Measurements from ENCODE around the gene GPD2. TPM values are rescaled to one million over a fixed set of nuclear protein-coding genes. Genes with fewer than 3 reads are reported as not detected.

GPD2 gene
- total and polyA plus RNA-seq, 2 of the 13 experiments (the other 11 are each of a cell fraction or from before 2014, with no cell fraction given) = not detected

- WGBS (ENCODE audit: low lambda C conversion rate) = 0% methylated on average over 3 of the region's 3 CpGs
- in situ Hi-C loops (cut with HindIII; ENCODE audit: extremely low pct_ligation_motif_present, low pct_unique_long_range_greater_than_20kb) (no loop called here), intact Hi-C loops (cut with micrococcal nuclease; ENCODE audit: unreplicated experiment) (no loop called here)
- no peak overlapping the region for H3K27ac ChIP-seq (ENCODE audit: extremely low read length, insufficient read depth, low read length)
- no peaks in the 10 kb centered on the region for H3K27me3 ChIP-seq (ENCODE audit: control insufficient read depth in 1 of 2, insufficient read depth in 2 of 2, low read length in 2 of 2)
- H2AFZ ChIP-seq (ENCODE audit: low read length) = no peak overlapping the region
- DNase-seq (ENCODE audit: low spot score) (peak; percentile 7), FAIRE-seq (no peak), ATAC-seq (peak; percentile 26; the same call in 1 of the 3 replicates)
- no peak overlapping the region for H3K9ac ChIP-seq (ENCODE audit: insufficient read depth, low read depth, low read length)
- H3K4me2 ChIP-seq (ENCODE audit: low read depth, low read length) = no peak overlapping the region
- H3K4me1 ChIP-seq (ENCODE audit: insufficient read depth, low read length) = peaks cover 17% of the 10 kb centered on the region
- H3K79me2 ChIP-seq (ENCODE audit: insufficient read depth, low read length) = no peaks in the 10 kb centered on the region
- H3K9me3 ChIP-seq (ENCODE audit: low read length) = no peaks in the 10 kb centered on the region
- ChIA-PET POLR2A (no interaction called here), CTCF (ENCODE audit: low intra/inter-chr PET ratio, low total read pairs) (no interaction called here)
- no peak overlapping the region for H3K4me3 ChIP-seq (replicated peaks in 1 of 3; ENCODE audit: insufficient read depth in 1 of 3, low read depth in 2 of 3, low read length in 3 of 3)
- BruUV-seq (replicated peaks) = no TSS peak
- no peaks in the 10 kb centered on the region for H3K36me3 ChIP-seq (replicated peaks in 1 of 2; ENCODE audit: control insufficient read depth in 1 of 2, insufficient read depth in 2 of 2, low read length in 2 of 2)
- H4K20me1 ChIP-seq (ENCODE audit: insufficient read depth, low read length) = 0 out of 2 replicates have a peak, but pooled peaks cover 3% of the 10 kb centered on the region
- TF ChIP-seq ATF7 (IDR thresholded peaks at IDR 0.05) (0 out of 2 replicates have a peak, but pooled peaks have one; percentile 27), ATF7 (CRISPR knock-in tag; IDR thresholded peaks at IDR 0.05) (no peak), CEBPB (IDR thresholded peaks at IDR 0.05; ENCODE audit: borderline replicate concordance, low read depth, low read length) (peak; percentile 96), ZNF616 (CRISPR knock-in tag; IDR thresholded peaks at IDR 0.05; ENCODE audit: low read depth) (no peak), ZNF775 (CRISPR knock-in tag; IDR thresholded peaks at IDR 0.05; ENCODE audit: borderline replicate concordance) (no peak), THAP9 (CRISPR knock-in tag; IDR thresholded peaks at IDR 0.05; ENCODE audit: borderline replicate concordance) (no peak), ATF4 (CRISPR knock-in tag; IDR thresholded peaks at IDR 0.05) (peak in 1 of 2 experiments; percentile 58; a peak in 1 of 4 replicates), HMG20A (CRISPR knock-in tag; IDR thresholded peaks at IDR 0.05; ENCODE audit: borderline replicate concordance) (no peak), ELF1 (CRISPR knock-in tag; IDR thresholded peaks at IDR 0.05) (no peak)
- TF ChIP-seq, protein P1, sequence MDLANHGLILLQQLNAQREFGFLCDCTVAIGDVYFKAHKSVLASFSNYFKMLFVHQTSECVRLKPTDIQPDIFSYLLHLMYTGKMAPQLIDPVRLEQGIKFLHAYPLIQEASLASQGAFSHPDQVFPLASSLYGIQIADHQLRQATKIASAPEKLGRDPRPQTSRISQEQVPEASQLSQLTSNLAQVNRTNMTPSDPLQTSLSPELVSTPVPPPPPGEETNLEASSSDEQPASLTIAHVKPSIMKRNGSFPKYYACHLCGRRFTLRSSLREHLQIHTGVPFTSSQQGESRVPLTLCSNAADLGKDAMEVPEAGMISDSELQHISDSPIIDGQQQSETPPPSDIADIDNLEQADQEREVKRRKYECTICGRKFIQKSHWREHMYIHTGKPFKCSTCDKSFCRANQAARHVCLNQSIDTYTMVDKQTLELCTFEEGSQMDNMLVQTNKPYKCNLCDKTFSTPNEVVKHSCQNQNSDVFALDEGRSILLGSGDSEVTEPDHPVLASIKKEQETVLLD (CRISPR knock-in tag; IDR thresholded peaks at IDR 0.05; ENCODE audit: low read depth) = no peak
- TF ChIP-seq, protein P2, sequence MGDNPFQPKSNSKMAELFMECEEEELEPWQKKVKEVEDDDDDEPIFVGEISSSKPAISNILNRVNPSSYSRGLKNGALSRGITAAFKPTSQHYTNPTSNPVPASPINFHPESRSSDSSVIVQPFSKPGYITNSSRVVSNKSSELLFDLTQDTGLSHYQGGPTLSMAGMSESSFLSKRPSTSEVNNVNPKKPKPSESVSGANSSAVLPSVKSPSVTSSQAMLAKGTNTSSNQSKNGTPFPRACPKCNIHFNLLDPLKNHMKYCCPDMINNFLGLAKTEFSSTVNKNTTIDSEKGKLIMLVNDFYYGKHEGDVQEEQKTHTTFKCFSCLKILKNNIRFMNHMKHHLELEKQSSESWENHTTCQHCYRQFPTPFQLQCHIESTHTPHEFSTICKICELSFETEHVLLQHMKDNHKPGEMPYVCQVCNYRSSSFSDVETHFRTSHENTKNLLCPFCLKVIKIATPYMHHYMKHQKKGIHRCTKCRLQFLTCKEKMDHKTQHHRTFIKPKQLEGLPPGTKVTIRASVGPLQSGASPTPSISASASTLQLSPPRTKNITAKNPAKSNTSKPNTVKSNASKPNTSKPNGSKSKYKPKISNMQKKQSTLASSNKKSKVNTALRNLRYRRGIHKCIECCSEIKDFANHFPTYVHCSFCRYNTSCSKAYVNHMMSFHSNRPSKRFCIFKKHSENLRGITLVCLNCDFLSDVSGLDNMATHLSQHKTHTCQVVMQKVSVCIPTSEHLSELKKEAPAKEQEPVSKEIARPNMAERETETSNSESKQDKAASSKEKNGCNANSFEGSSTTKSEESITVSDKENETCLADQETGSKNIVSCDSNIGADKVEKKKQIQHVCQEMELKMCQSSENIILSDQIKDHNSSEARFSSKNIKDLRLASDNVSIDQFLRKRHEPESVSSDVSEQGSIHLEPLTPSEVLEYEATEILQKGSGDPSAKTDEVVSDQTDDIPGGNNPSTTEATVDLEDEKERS (CRISPR knock-in tag; IDR thresholded peaks at IDR 0.05) = no peak
Measured at GRCh38 chr2:156405586-156405985, 30.6 kb upstream of the GPD2 start.
